K562 (cell line): ENCODE measurements around the gene FAM50A. TPM values are rescaled to one million over a fixed set of nuclear protein-coding genes. Genes with fewer than 3 reads are reported as not detected.

Source experiments
- ATAC-seq: fragments of 200-7000 bp; cut with Tn5 transposase; 3 replicates; pipeline ENCODE4 v1.9.1; 2020; ENCODE audit warnings: moderate library complexity
- BruUV-seq: library from RNA; stranded (reverse); fragments of 400-500 nt; replicated peaks from 2 replicates; lab custom pipeline; 2021; lab: Mats Ljungman, UMichigan
- CTCF ChIA-PET: fragments of 300-600 bp; formaldehyde crosslinking; extraction: SDS; loops from one replicate; lab custom pipeline; 2021; ENCODE audit warnings: low intra/inter-chr PET ratio; lab: Yijun Ruan, JAX
- POLR2A ChIA-PET: fragments of 300-600, 350-650 bp; sonication (Branson Sonifier 250); formaldehyde crosslinking; extraction: SDS; loops from one replicate; lab custom pipeline; 2021; ENCODE audit warnings: antibody characterized with exemption, inconsistent platforms; lab: Yijun Ruan, JAX
- DNase-seq, 4 experiments: peaks; one replicate each; pipeline versions ENCODE4 v3.0.0 to v3.0.0-alpha.2; 2011 to 2018; ENCODE audit warnings: low spot score in 3 of 4, mixed read lengths in 3 of 4; ENCODE audit errors: extremely low read depth in 1 of 4
- FAIRE-seq: peaks from 2 replicates; lab custom pipeline; 2011; peaks lifted over from hg19 to GRCh38; lab: Jason Lieb, UNC
- H2AFZ ChIP-seq: 2 replicates; pipeline ENCODE4 v1.6.0; 2011; ENCODE audit warnings: low read depth, low read length, control low read depth, inconsistent platforms
- H3K27ac ChIP-seq: fragments of 200-600 bp; 3 replicates; pipeline ENCODE4 v1.8.0; 2011; ENCODE audit warnings: low read depth, mild to moderate bottlenecking, control low read depth, inconsistent platforms, low read length, moderate library complexity, mixed read lengths; ENCODE audit errors: extremely low read depth
- H3K27me3 ChIP-seq, 2 experiments: fragments of 300-600 bp in 1 of 2; 2 replicates in 1 of 2; 3 replicates in 1 of 2; pipeline versions ENCODE4 v1.6.0 to v1.8.0; 2011; ENCODE audit warnings: inconsistent platforms in 2 of 2, low read length in 2 of 2, mild to moderate bottlenecking in 1 of 2, mixed read lengths in 1 of 2, moderate library complexity in 1 of 2; ENCODE audit not compliant: control insufficient read depth in 2 of 2, insufficient read depth in 2 of 2
- H3K36me3 ChIP-seq: fragments of 300-600 bp; 3 replicates; pipeline ENCODE4 v1.8.0; 2011; ENCODE audit warnings: mild to moderate bottlenecking, low read length, inconsistent platforms; ENCODE audit not compliant: control insufficient read depth, insufficient read depth
- H3K4me1 ChIP-seq, 2 experiments: fragments of 200-600 bp in 1 of 2; replicated peaks in 1 of 2; 2 replicates in 1 of 2; 3 replicates in 1 of 2; pipeline versions ENCODE4 v1.5.1 to v1.8.0; 2011; ENCODE audit warnings: inconsistent platforms in 2 of 2, low read length in 2 of 2, mild to moderate bottlenecking in 1 of 2, mixed read lengths in 1 of 2, moderate library complexity in 1 of 2; ENCODE audit not compliant: control insufficient read depth in 2 of 2, insufficient read depth in 2 of 2
- H3K4me2 ChIP-seq: 2 replicates; pipeline ENCODE4 v1.6.1; 2011; ENCODE audit warnings: low read length, control low read depth, inconsistent platforms, mixed read lengths; ENCODE audit not compliant: insufficient read depth
- H3K4me3 ChIP-seq: fragments of 200-600 bp; sonication (generic), shearing (Covaris generic); 2 replicates; pipeline ENCODE4 v1.5.1; 2016; ENCODE audit warnings: control low read depth, inconsistent platforms
- H3K79me2 ChIP-seq: fragments of 200-600 bp; 3 replicates; pipeline ENCODE4 v1.8.0; 2011; ENCODE audit warnings: low read length, inconsistent platforms; ENCODE audit not compliant: control insufficient read depth, insufficient read depth
- H3K9ac ChIP-seq, 2 experiments: 2 replicates each; pipeline versions ENCODE4 v1.6.0 to v1.6.1; 2011; ENCODE audit warnings: low read depth in 2 of 2, low read length in 2 of 2, control low read depth in 1 of 2, inconsistent platforms in 1 of 2, mild to moderate bottlenecking in 1 of 2, mixed read lengths in 1 of 2; ENCODE audit not compliant: insufficient read depth in 1 of 2
- H3K9me1 ChIP-seq: one replicate; pipeline ENCODE4 v1.6.0; 2011; ENCODE audit warnings: inconsistent platforms, mild to moderate bottlenecking, low read length, moderate library complexity; ENCODE audit not compliant: control insufficient read depth, insufficient read depth
- H3K9me3 ChIP-seq: replicated peaks from 2 replicates; pipeline ENCODE4 v1.5.1; 2011; ENCODE audit warnings: low read depth, low read length, inconsistent platforms; ENCODE audit not compliant: control insufficient read depth, insufficient read depth
- H4K20me1 ChIP-seq: replicated peaks from 2 replicates; pipeline ENCODE4 v1.6.1; 2011; ENCODE audit warnings: low read length, inconsistent platforms, mixed read lengths; ENCODE audit not compliant: control insufficient read depth, insufficient read depth
- E2F6 ChIP-seq, 2 experiments: IDR thresholded peaks; 2 replicates each; pipeline ENCODE4 v1.6.1; 2011; ENCODE audit warnings: borderline replicate concordance in 1 of 2, control low read depth in 1 of 2, low read depth in 1 of 2, low read length in 1 of 2, mild to moderate bottlenecking in 1 of 2, mixed read lengths in 1 of 2, moderate library complexity in 1 of 2; ENCODE audit not compliant: insufficient read depth in 1 of 2, insufficient read length in 1 of 2, poor library complexity in 1 of 2, severe bottlenecking in 1 of 2; ENCODE audit errors: extremely low read depth in 1 of 2
- ERF ChIP-seq: fragments of 450-650 bp; formaldehyde crosslinking; IDR thresholded peaks from 2 replicates; pipeline ENCODE4 v1.4.0; 2020; ENCODE audit warnings: mild to moderate bottlenecking, mixed read lengths
- L3MBTL2 ChIP-seq: fragments of 450-650 bp; IDR thresholded peaks from 2 replicates; pipeline ENCODE4 v1.6.1; 2016; ENCODE audit warnings: mild to moderate bottlenecking, moderate library complexity
- MBD1 ChIP-seq: fragments of 250-450 bp; sonication (Bioruptor Pico); IDR thresholded peaks from 2 replicates; pipeline ENCODE4 v1.8.0; 2022; ENCODE audit warnings: inconsistent platforms
- RBFOX2 ChIP-seq: fragments of 200-400 bp; formaldehyde crosslinking; IDR thresholded peaks from 2 replicates; pipeline ENCODE4 v1.6.1; 2017; ENCODE audit warnings: low read depth, mild to moderate bottlenecking, low read length, moderate library complexity
- TFAM ChIP-seq: fragments of 250-450 bp; sonication (Bioruptor Pico); conservative IDR thresholded peaks from 2 replicates; pipeline ENCODE4 v1.5.0; 2021; ENCODE audit warnings: mild to moderate bottlenecking, moderate library complexity
- ZFX ChIP-seq: sonication (generic); formaldehyde crosslinking; IDR thresholded peaks from 2 replicates; pipeline ENCODE4 v1.8.0; 2022; ENCODE audit warnings: mild to moderate bottlenecking, missing genetic modification reagents, moderate library complexity
- ZNF75A ChIP-seq: fragments of 450-650 bp; formaldehyde crosslinking; IDR thresholded peaks from 2 replicates; pipeline ENCODE4 v1.4.0; 2020; ENCODE audit warnings: mild to moderate bottlenecking
- ZSCAN32 ChIP-seq: fragments of 450-650 bp; formaldehyde crosslinking; IDR thresholded peaks from 2 replicates; pipeline ENCODE4 v1.4.0; 2020; ENCODE audit warnings: mild to moderate bottlenecking, moderate library complexity
- WGBS: fragments of 100-300 bp; shearing (Covaris generic); methylation state at CpG from one replicate; pipeline ENCODE4 v1.1.6; 2016; ENCODE audit warnings: low coverage, mixed read lengths; ENCODE audit not compliant: insufficient coverage; ENCODE audit errors: missing lambda C conversion rate; 5-methylcytosine and 5-hydroxymethylcytosine counted together
- in situ Hi-C: fragments of 300-500 bp; cut with MboI; formaldehyde crosslinking; loops from 4 replicates; pipeline ENCODE4 v1.15.0; 2018; ENCODE audit warnings: inconsistent platforms, mixed read lengths
- intact Hi-C: fragments of 100-400 bp; cut with micrococcal nuclease; formaldehyde crosslinking; loops from 2 replicates; pipeline ENCODE4 v1.14.2; 2022
- polyA plus RNA-seq, 8 experiments: library from polyadenylated mRNA; depleted of rRNA in 4 of 8; stranded (reverse) in 5 of 8; unstranded in 3 of 8; fragments of >200 nt; fragmentation: Nextera tagmentation in 2 of 8; fragmentation: Illumina TruSeq in 1 of 8; extraction: Ambion mirVana in 2 of 8; extraction: Trizol in 1 of 8; gene quantifications; 2 replicates each; pipeline versions ENCODE4 v1.2.1 to v1.2.3, GENCODE V29; 2011 to 2014; ENCODE audit warnings: inconsistent platforms in 1 of 8, missing spikeins in 1 of 8
- total RNA-seq, 7 experiments: library from RNA; depleted of rRNA in 6 of 7; stranded (reverse); fragments of >200 nt in 6 of 7; fragmentation: Illumina TruSeq in 2 of 7; extraction: Trizol in 2 of 7; gene quantifications; 2 replicates each; pipeline versions ENCODE4 v1.2.1 to v1.2.3, GENCODE V29; 2011 to 2021; ENCODE audit warnings: low replicate concordance in 1 of 7

Gene FAM50A
- total and polyA plus RNA-seq, 9 of the 15 experiments (the other 6 are each of a cell fraction or from before 2014, with no cell fraction given): 4.4 to 114 (median 67.3) TPM

GRCh38 chrX:154435171-154435733 lies 8.7 kb upstream of the FAM50A start:
- Histone ChIP-seq H3K36me3 (peaks cover 73% of the 10 kb centered on the region; the same call in 2 of the 3 replicates), H3K4me1 (peaks cover 16 to 55% of the 10 kb centered on the region in 2 experiments; a peak in 4 of 5 replicates), H3K9me1 (peaks cover 3% of the 10 kb centered on the region), H3K9me3 (no peaks in the 10 kb centered on the region), H3K27me3 (no peaks in the 10 kb centered on the region), H3K4me2 (no peak overlapping the region), H4K20me1 (peaks cover 5% of the 10 kb centered on the region; the same call in 1 of the 2 replicates), H2AFZ (no peak overlapping the region), H3K9ac (no peak overlapping the region; a peak in 1 of 4 replicates), H3K4me3 (no peak overlapping the region), H3K27ac (no peak overlapping the region), H3K79me2 (peaks cover 33% of the 10 kb centered on the region)
- DNase-seq: no peak
- in situ Hi-C loops (no loop called here), intact Hi-C loops (no loop called here)
- peak; percentile 33; the same call in 1 of the 2 replicates for TF ChIP-seq RBFOX2
- no peak for TF ChIP-seq TFAM
- ATAC-seq: no peak
- ChIA-PET CTCF (no interaction called here), POLR2A (interaction anchor here (0.5 to 0.6 kb wide), 2 partner anchors 49 to 1243 kb away, joined by 3 to 5 read pairs; no protein-coding TSS in a partner anchor)
- no peak for FAIRE-seq
- BruUV-seq: no TSS peak
- WGBS: 94% methylated on average over 12 of the region's 19 CpGs

- H3K4me2 ChIP-seq: peak overlapping the region; percentile 84
- no TSS peak for BruUV-seq
- H2AFZ ChIP-seq: peak overlapping the region; percentile 79; the same call in 1 of the 2 replicates
- CTCF ChIA-PET: no interaction called here
- no peak for FAIRE-seq
- no peaks in the 10 kb centered on the region for H3K9me3 ChIP-seq
- peaks cover 3% of the 10 kb centered on the region for H3K9me1 ChIP-seq
- POLR2A ChIA-PET: no interaction called here
- 31% methylated on average over 16 of the region's 78 CpGs for WGBS
- peaks cover 4 to 43% of the 10 kb centered on the region in 2 experiments; a peak in 4 of 5 replicates for H3K4me1 ChIP-seq
- H3K36me3 ChIP-seq: peaks cover 77% of the 10 kb centered on the region; the same call in 2 of the 3 replicates
- intact Hi-C loops (no loop called here), in situ Hi-C loops (no loop called here)
- peak overlapping the region; percentile 83; the same call in 2 of the 3 replicates for H3K27ac ChIP-seq
- peak overlapping the region; percentile 68 for H3K4me3 ChIP-seq
- peaks cover 5% of the 10 kb centered on the region; the same call in 1 of the 2 replicates for H4K20me1 ChIP-seq
- no peaks in the 10 kb centered on the region for H3K27me3 ChIP-seq
- H3K9ac ChIP-seq: peak overlapping the region; percentile 63 to 91; a peak in 3 of 4 replicates
- ATAC-seq: peak; percentile 80
- DNase-seq: peak; percentile 64 to 91 (median 86)
- H3K79me2 ChIP-seq: peaks cover 22% of the 10 kb centered on the region
- TF ChIP-seq ERF (0 out of 2 replicates have a peak, but pooled peaks have one; percentile 36), E2F6 (IDR thresholded peaks at IDR 0.05; ENCODE audit: borderline replicate concordance in 1 of 2, extremely low read depth in 1 of 2, insufficient read depth in 1 of 2, insufficient read length in 1 of 2, low read depth in 1 of 2, low read length in 1 of 2, poor library complexity in 1 of 2, severe bottlenecking in 1 of 2) (peak; percentile 24 to 36), ZSCAN32 (CRISPR knock-in tag) (no peak), ZNF75A (CRISPR knock-in tag) (no peak), L3MBTL2 (peak; percentile 60), MBD1 (CRISPR knock-in tag) (peak; percentile 88; the same call in 1 of the 2 replicates), ZFX (CRISPR knock-in tag) (peak; percentile 53; the same call in 1 of the 2 replicates)
These were observed 7.5 kb upstream of the FAM50A start for GRCh38 chrX:154436374-154436982.
